ENCODE measurements around the gene LIPJ.

Gene LIPJ

DNA sequence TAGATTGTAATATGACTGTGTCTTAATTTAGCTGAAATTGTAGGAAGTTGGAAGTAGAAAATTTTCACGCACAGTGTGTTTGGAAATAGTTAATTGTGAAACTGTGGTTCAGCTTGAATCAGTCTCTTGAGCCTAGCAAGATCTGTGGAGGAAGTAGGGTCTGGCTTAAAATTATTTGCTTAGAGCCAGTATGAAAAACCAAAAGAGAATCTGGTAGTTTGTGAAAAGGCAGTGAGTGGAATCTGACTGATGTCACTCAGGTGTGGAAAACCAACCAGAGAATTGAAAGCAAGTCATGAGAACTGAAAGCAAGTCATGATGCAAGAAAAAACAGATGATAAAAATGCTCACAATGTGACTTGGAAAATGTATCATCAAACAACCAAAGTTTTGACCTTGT is 11.5 kb downstream of the LIPJ start:
- DNase-seq: no peak

- no peak for DNase-seq
These were observed 21.6 kb downstream of the LIPJ start for GRCh38 chr10:88608052-88608732.

GRCh38 chr10:88608780-88609179 is 22.2 kb downstream of the LIPJ start:
- DNase-seq: no peak

DNA sequence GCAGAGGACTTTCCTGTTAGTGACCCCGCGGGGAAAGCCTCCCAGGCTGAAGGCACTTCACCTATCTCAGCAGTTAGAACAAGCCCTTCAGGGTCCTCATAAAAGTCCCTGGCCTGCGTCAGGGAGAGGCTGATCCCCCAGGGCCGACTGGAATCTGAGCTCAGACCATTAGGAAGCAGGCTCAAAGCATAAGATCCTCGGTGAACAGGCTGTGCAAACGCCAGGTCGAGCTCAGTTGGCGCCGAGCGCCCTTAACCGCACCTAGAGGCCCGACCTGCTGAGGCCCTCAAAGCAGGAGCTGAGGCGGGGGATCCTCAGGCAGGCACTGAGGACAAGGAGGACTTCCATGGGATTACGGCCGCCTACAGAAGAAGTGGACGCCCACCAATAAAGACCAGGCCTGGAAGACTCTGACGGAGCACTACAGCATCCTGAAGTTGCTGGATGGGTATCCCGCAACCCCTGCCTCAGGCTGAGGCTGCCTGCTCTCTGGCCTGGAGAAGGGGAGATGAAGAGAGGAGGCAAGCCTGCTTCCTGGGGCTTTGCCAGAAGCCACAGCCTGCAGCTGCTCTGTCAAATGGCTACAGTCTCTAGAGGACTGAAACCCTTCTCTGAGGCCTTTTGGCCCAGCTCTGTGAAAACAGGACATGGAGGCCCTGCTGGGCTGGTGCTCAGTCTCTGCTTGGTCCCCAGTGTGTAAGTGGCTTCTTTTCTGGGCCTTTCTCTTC is 29.9 kb downstream of the LIPJ start:
- no peak for DNase-seq

DNA sequence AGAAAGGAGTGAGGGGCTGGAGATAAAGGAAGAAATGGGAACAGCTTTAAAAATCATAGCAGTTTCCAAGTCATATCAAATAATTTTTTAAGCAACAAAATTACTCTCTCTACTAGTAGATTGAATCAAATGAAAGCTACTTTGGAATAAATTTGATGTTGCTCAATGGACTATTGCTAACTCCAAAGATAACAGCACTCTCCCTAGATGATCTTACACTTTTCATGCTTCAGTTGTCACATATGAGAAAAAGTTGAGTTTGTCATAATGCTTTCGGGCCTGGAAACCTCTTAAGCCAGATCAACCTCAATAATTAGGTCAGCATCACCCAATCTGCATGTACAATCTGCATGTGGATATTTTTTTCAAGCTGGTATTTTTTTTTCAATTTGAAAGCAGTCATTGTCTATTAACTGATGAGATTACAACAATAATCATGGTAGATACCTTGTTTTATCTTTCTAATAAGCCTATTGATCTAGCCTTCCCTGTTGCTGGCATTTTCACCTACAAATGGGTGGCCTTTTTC is 31.3 kb downstream of the LIPJ start:
- DNase-seq: no peak

DNA sequence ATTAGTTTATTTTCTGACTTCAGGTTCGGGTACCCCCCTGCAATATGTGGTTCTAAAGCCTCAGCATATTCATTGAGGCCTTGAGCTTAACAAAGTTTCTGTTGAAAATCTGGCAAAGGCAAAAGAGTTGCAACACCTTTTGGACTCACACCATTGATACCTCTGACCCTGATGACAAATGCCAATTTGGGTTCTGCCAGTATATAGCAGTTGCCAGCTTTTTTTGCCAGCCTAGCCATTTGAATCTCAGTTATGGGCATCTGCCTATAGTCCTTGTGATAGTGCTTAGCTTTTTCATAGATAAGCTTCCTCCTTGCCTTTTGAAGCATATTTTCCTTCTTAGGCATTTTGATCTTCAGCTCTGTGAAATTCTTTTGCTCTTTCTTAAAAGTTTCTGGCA is 31.9 kb downstream of the LIPJ start:
- no peak for DNase-seq

GRCh38 chr10:88620441-88620840 is 33.9 kb downstream of the LIPJ start:
- no peak for DNase-seq

- DNase-seq: no peak
These were observed 37.3 kb downstream of the LIPJ start for GRCh38 chr10:88623835-88624234.

- DNase-seq: no peak
These were observed 38.3 kb downstream of the LIPJ start for GRCh38 chr10:88624840-88625239.

DNA sequence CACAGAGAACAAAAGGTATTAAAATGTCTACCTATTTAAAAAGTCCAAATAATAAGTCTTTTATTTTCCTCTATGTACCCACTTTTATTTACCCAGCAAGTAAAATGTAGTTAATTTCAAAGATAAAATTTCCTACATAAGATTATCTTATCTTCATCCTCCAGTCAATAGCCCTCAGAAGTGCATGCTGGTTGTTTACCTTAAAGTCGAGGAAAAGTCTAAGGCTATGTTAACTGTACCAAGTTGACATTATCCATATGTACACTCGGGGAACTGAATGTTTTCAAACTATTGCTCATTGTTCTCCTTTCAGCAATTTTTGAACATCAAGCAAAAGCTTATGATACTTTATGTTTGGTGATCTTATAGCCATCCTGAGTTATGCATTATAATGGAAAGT is 53.6 kb downstream of the LIPJ start:
- no peak for DNase-seq

- DNase-seq: no peak
These were observed 55.6 kb downstream of the LIPJ start for GRCh38 chr10:88642209-88642608.

DNA sequence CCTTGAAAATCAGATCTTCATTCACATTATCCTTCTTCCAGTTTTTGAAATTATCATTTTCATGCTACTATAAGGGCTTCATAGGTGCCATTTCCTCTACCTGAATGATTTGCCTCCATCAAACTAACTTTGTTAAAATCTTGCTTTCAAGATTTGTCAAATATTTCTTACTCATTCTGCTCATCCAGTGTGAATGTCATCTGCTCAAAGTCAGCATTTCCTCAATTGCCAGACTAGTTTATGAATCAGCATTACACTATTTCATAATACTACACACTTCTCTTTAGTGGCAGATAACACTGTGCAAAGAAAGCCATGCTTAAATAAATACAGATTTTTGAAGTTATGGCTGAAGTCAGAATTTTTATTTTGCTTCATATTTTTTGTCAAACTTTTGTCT is 56.4 kb downstream of the LIPJ start:
- no peak for DNase-seq

- no peak for DNase-seq
These were observed 60.6 kb downstream of the LIPJ start for GRCh38 chr10:88647061-88647615.

GRCh38 chr10:88651101-88651551 is 64.6 kb downstream of the LIPJ start:
- no peak for DNase-seq

GRCh38 chr10:88652616-88653015 is 66.1 kb downstream of the LIPJ start:
- no peak for DNase-seq
